Kidney (tissue), 14 donors: ENCODE results near the gene GIPC1. TPM values are rescaled to one million over a fixed set of nuclear protein-coding genes. Genes with fewer than 3 reads are reported as not detected.

Source experiments
- DNase-seq, 5 donors: peaks; one replicate each; pipeline ENCODE4 v3.0.0-alpha.2; 2013 to 2020
- FAIRE-seq: peaks from 2 replicates; lab custom pipeline; 2012; peaks lifted over from hg19 to GRCh38; lab: Jason Lieb, UNC
- H3K27ac ChIP-seq, 2 donors: one replicate each; pipeline ENCODE4 v1.7.0; 2013; ENCODE audit warnings: low read depth in 2 of 2, low read length in 2 of 2, inconsistent platforms in 1 of 2
- H3K27me3 ChIP-seq: one replicate; pipeline ENCODE4 v1.7.1; 2013; ENCODE audit warnings: low read length, inconsistent platforms; ENCODE audit not compliant: control insufficient read depth, insufficient read depth
- H3K36me3 ChIP-seq, 3 donors: one replicate each; pipeline versions ENCODE4 v1.7.0 to v1.7.1; 2013; ENCODE audit warnings: low read length in 3 of 3, control low read depth in 1 of 3, inconsistent platforms in 1 of 3; ENCODE audit not compliant: insufficient read depth in 3 of 3, control insufficient read depth in 2 of 3
- H3K4me1 ChIP-seq, 3 donors: one replicate each; pipeline versions ENCODE4 v1.7.0 to v1.7.1; 2013; ENCODE audit warnings: low read length in 3 of 3, inconsistent platforms in 1 of 3, low read depth in 1 of 3; ENCODE audit not compliant: control insufficient read depth in 2 of 3, insufficient read depth in 2 of 3
- H3K4me3 ChIP-seq, 3 donors: one replicate each; pipeline versions ENCODE4 v1.7.0 to v1.8.1; 2013; ENCODE audit warnings: low read length in 3 of 3, control low read depth in 1 of 3, inconsistent platforms in 1 of 3
- H3K9ac ChIP-seq, 3 donors: one replicate each; pipeline versions ENCODE4 v1.7.0 to v1.7.1; 2013; ENCODE audit warnings: low read length in 3 of 3, control low read depth in 1 of 3, inconsistent platforms in 1 of 3
- H3K9me3 ChIP-seq, 3 donors: one replicate each; pipeline versions ENCODE4 v1.7.0 to v1.7.1; 2013; ENCODE audit warnings: low read length in 3 of 3, control low read depth in 1 of 3, inconsistent platforms in 1 of 3; ENCODE audit not compliant: control insufficient read depth in 2 of 3, insufficient read depth in 1 of 3
- CTCF ChIP-seq: IDR thresholded peaks from 3 replicates; pipeline ENCODE4 v1.5.1; 2012; ENCODE audit warnings: mild to moderate bottlenecking, moderate library complexity, borderline replicate concordance; ENCODE audit not compliant: insufficient read depth; ENCODE audit errors: extremely low read depth
- intact Hi-C: fragments of 100-400 bp; cut with DNase I; formaldehyde crosslinking; loops from one replicate; pipeline ENCODE4 v1.11.1; 2022
- polyA plus RNA-seq: library from polyadenylated mRNA; stranded (reverse); fragments of 350-450 nt; fragmentation: Illumina TruSeq; extraction: RNeasy Lipid Tissue Mini Kit (QIAGEN cat#74804); gene quantifications from one replicate; pipeline ENCODE4 v1.2.3, GENCODE V29; 2014; ENCODE audit warnings: low read depth, low replicate concordance; ENCODE audit not compliant: insufficient read depth
- total RNA-seq: library from RNA; stranded (reverse); fragmentation: NEBNext Ultra II Directional; extraction: Animal tissue kit (Norgen Biotek cat#: 25700); gene quantifications from one replicate; pipeline ENCODE4 v1.2.1, GENCODE V29; 2021
- donor health status: control.
- donor health status: control.
- donor health status: control.
- donor health status: control.
- donor health status: control.
- donor health status: DM: yes; HTN: yes; CAD: no.
- donor health status: Normal renal cell carcinoma (clear cell type).

GIPC1 gene
- total and polyA plus RNA-seq, 2 donors from 2014 or later = 94.6 to 137 TPM

GRCh38 chr19:14520543-14520942 lies 24.6 kb upstream of the GIPC1 start:
- DNase-seq (no peak), FAIRE-seq (no peak)
- H3K27ac ChIP-seq = no peak overlapping the region
- no peak for TF ChIP-seq CTCF
- no peak overlapping the region for H3K9ac ChIP-seq
- no peaks in the 10 kb centered on the region for H3K9me3 ChIP-seq
- intact Hi-C loops = no loop called here
- H3K27me3 ChIP-seq = no peaks in the 10 kb centered on the region
- peaks cover 0 to 10% (median 9%) of the 10 kb centered on the region in 3 donors for H3K36me3 ChIP-seq
- peaks cover 0 to 14% (median 10%) of the 10 kb centered on the region in 3 donors for H3K4me1 ChIP-seq
- H3K4me3 ChIP-seq = no peak overlapping the region

- H3K9ac ChIP-seq = no peak overlapping the region
- peak overlapping the region in 1 of 2 donors; percentile 23 for H3K27ac ChIP-seq
Observed at GRCh38 chr19:14519860-14520407, 24.0 kb upstream of the GIPC1 start.

GRCh38 chr19:14519245-14519859 lies 23.4 kb upstream of the GIPC1 start:
- Histone ChIP-seq H3K4me1 (peaks cover 0 to 25% (median 20%) of the 10 kb centered on the region in 3 donors), H3K9me3 (no peaks in the 10 kb centered on the region), H3K9ac (no peak overlapping the region), H3K27me3 (no peaks in the 10 kb centered on the region), H3K27ac (peak overlapping the region; percentile 98 to 99), H3K4me3 (peak overlapping the region in 1 of 3 donors; percentile 71), H3K36me3 (peaks cover 6 to 22% (median 21%) of the 10 kb centered on the region in 3 donors)
- no peak for DNase-seq
- no peak for TF ChIP-seq CTCF
- no peak for FAIRE-seq
- intact Hi-C loops = no loop called here

More at GRCh38 chr19:14519860-14520407, 24.0 kb upstream of the GIPC1 start:
- no peaks in the 10 kb centered on the region for H3K27me3 ChIP-seq
- DNase-seq (no peak), FAIRE-seq (no peak)
- no peaks in the 10 kb centered on the region for H3K9me3 ChIP-seq
- intact Hi-C loops = no loop called here
- peaks cover 0 to 19% (median 16%) of the 10 kb centered on the region in 3 donors for H3K4me1 ChIP-seq
- TF ChIP-seq CTCF = no peak
- peaks cover 5 to 16% (median 15%) of the 10 kb centered on the region in 3 donors for H3K36me3 ChIP-seq
- no peak overlapping the region for H3K4me3 ChIP-seq
